HG03039 (cell line): Measurements from ENCODE around the gene INSR.
"Not testable (repeated sequence)": the region's sequence is repeated elsewhere in the genome, so short reads cannot be mapped to it uniquely, and the experiment has no call there.

Experiments
- ATAC-seq: cut with Tn5 transposase; IDR thresholded peaks from one replicate; pipeline ENCODE4 v1.9.1; 2021; ENCODE audit warnings: mild to moderate bottlenecking, moderate library complexity; ENCODE audit not compliant: unreplicated experiment

The INSR gene

DNA sequence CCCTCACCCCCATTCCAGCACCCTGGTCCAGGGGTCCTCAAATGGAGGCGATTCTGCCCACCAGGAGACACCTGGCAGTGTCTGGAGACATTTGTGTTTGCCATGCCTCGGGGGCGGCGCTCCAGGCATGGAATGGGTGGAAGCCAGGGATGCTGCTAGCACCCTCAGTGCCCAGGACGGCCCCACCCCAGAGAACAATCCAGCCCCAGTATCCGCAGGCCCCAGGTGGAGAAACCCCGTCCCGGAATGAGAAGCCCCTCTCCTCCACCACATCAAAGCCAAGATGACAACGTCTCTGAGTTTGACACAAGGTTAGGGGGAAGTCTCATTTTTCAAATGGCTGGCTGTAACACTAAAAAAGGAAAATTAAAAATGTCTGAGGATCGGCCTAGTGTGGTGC is 68.5 kb downstream of the INSR start:
- ATAC-seq, result no peak

DNA sequence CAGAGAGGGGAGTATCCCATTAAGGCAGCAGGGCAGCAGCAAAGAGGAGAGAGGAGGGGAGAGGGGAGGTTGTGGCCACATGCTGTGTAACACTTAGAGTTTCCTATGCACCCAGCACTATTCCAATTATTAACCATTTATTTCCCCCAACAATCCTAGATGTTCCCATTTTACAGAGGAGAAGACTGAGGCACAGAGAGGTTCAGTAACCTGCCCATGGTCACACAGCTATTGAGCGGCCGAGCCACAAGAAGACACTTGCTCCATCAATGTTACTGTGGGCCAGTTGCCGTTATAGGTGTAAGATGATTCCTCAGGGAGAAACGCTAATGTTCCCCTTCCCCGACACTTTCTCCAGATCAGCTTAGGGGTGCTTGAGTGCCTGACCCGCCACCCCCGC is 69.2 kb downstream of the INSR start:
- ATAC-seq, result no peak

DNA sequence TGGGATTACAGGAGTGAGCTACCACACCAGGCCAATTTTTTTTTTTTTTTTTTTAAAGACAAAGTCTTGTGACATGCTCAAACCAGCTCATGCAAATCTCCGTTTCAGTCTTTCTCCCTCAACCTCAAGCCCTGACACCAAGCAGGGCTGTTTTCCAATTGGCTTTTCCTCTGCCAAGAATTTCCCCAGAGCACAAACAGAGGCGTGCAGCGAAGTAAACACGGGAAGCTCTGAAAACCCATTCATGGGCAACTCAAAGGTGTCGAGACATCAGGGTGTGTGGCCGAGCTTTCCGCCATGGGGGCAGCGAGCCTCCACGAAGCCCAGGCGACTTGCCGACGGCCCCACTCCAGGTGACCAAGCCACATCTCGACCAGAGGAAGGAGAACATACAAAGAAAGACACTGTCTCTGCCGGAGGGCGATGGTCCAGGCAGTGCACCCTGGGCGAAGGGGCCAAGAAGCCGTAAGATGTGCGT is 70.0 kb downstream of the INSR start:
- no peak for ATAC-seq

DNA sequence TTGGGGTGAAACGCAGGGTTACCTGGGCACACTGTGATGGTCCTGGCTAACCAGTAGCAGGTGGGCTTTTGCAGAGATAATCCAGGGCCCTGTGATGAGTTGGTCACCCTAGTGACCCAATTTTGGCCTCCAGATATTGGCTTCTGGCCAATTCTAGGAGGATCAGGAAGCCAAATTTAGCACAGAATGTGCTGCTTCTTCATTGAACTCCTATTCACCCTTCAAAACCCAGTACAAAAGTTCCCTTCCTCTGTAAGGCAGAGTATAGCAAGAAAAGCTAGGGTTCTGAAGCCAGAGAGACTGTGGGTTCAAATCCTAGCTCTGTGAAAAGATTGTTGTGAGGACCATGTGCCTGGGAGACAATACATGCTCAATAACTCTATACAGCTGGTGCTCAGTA is 70.8 kb downstream of the INSR start:
- ATAC-seq, result no peak

DNA sequence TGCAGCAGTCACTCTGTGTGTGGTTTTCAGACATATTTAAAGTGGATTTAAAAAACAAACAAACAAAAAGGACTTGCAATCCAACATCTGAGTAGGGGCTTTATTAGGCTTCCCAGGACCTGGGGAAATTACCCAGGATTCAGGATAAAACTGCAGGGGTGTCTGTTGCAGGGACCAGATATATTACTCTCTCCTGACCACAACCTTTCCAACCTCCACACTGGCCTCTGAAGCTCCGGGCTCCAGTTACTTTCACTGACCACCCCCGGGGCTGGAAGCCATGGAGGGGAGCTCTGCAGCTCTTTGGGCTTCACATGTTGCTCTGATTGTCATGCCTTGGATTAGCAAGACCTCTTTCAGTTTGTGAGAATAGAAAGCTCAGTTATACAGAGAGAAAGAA is 75.2 kb downstream of the INSR start:
- no peak for ATAC-seq

DNA sequence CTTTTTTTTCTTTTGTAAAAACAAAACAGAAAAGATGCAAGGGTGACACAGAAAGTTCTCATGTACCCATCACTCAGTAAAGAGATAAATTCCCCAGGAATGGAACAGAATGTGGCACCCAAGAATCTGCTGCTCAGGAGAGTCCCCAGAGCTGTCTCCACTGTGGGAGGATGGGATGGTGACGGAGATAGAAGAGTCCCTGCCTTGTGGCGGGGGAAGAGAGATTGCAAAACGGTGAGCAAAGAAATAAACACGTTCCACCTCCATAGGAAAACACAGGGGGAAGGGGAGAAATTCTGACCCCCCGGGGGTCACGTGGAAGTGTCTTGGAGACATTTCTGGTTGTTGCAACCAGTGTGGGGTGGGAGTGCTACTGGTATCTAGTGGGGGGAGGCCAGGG is 76.4 kb downstream of the INSR start:
- ATAC-seq, result no peak

DNA sequence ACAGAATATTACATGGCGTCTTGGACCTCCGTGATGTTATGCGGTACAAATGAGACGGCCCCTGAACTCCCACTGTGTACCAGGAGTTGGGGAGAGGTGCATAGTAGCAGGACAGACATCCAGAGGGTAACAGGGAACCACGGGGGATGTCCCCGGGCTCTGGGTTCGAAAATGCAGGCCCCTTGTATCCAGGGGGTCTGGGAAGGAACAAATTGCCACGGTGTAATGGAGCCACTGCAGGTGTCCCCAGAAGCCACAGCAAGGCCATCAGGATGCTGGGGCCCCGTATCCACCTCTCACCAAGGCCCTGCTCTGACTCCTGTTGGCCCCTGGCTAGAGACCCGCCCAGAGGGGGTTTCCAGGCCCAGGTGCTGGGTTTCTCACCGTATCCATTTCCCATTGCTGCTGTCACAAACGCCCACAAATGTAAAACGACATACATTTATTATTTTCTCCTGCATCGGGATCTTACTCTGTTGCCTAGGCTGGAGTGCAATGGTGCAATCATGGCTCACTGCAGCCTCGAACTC is 77.8 kb downstream of the INSR start:
- ATAC-seq, result no peak

DNA sequence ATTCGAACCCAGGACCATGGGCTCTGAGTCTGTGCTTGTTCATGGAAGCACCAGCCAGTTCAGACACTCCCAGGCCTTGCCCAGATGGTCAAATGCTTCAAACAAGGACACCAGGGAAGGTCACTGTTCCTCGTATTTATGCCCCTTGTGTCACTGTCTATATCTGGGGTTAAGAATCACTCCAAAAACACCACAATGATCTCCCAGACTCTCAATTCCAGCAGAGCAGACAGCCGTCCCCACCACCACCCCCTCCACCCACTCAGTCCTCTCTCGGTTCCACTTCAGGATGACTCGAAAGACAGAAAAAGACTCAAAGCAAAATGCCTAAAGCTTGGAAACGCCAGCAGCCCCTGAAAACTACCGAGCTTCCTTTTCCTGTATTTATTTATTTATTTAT is 79.0 kb downstream of the INSR start:
- ATAC-seq, result no peak

DNA sequence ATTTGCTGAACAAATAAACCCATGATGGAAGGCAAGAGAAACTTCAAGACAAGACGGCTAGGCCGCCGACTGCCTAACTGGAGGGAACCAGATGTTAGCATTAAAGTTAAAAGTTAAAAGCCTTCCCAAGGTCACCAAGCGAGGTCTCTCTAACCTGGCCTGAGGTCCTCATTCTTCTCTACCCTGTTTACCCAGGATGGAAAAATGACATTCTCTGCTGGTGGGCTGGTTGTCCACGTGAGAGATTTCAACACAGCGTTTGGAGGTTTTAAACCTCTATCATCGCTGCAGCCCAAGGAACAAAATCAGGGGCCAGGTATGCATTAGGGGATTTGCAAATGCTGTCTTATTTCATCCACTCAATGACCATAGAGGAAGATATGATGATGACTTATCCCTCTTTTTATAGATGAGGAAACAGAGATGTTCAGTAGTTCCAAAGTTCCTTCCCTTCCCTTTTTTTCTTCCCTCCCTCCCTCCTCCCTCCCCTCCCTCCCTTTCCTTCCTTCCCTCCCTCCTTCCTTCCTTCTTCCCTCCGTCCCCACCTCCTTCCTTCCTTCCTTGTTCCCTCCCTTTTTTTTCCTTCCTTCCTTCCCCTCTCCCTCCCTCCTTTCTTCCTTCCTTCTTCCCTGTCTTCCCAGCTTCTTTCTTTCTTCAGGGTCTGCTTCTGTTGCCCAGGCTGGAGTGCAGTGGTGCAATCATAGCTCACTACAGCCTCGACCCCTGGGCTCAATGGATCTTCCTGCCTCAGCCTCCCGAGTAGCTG is 79.7 kb downstream of the INSR start:
- ATAC-seq, result no peak

DNA sequence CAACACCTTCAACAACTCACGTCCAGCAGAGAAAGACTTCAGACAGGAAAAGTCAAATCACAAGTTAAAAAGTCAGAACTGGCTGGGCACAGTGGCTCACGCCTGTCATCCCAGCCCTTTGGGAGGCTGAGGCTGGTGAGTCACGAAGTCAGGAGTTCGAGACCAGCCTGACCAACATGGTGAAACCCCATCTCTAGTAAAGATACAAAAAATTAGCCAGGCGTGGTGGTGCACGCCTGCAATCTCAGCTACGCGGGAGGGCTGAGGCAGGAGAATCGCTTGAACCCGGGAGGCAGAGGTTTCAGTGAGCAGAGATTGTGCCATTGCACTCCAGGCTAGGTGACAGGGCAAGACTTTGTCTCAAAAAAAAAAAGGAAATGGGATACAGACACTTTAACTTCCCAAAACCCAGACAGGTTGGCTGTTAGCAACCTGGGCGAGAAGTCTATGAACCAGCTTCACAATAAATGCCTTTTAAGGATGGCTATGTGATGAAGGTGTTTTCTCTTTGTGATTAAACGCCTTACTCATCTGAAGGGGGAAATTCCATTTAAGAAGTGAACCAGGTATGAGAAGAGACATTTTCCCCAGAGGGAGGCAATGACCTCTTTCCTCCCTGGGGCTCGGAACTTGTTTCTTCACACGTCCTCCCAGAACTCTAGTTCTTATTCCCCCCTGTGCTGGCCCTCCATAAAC is 80.4 kb downstream of the INSR start:
- ATAC-seq, result no peak

DNA sequence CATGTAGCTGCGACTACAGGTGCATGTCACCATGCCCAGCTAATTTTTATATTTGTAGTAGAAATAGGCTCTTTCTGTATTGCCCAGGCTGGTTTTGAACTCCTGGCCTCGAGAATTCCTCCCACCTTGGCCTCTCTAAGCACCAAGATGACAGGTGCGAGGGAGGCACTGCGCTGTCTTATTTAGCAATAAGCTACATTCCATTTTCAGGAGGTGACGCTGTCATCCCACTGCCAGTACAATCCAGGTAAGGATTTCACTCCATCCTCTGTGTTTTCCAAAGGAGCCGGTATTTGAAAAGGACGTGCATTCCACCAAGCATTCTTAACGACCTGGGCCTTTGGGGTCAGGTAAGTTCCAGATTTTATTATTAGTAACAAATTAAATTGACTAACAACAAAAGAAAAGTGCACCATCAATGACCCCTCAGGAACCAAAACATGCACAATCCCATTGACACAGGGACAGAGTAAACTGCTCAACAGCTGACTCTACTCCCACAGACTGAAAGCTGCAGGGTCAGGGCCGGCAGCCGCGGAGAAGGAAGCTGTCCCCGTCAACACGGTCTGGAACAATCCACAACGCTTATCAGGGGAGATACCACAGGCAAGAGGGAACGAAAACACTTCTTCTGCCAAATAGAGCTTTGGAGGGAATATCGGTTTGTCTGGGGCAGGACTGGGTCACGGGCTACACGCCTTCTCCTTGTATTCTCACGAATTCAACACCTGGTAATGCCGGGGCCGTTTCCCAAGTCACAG is 82.8 kb downstream of the INSR start:
- ATAC-seq, result no peak

DNA sequence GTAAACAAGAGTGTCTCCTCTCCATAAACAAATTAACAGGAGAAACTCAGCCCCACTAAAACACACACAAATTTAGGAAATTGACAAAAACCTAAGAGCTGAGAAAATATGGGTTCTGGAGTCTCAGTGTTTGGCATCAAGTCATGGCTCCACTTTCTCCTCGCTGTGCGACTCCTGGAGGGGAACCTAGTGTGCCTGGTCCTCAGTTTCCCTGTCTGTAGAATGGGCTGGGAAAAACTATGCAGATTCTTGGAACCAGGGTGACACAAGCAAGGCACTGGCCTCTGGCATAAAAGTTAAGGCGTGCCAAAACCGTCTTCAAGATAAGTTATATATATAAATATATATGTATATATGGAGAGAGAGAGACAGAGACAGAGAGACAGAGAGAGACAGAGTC is 83.9 kb downstream of the INSR start:
- ATAC-seq, result no peak

DNA sequence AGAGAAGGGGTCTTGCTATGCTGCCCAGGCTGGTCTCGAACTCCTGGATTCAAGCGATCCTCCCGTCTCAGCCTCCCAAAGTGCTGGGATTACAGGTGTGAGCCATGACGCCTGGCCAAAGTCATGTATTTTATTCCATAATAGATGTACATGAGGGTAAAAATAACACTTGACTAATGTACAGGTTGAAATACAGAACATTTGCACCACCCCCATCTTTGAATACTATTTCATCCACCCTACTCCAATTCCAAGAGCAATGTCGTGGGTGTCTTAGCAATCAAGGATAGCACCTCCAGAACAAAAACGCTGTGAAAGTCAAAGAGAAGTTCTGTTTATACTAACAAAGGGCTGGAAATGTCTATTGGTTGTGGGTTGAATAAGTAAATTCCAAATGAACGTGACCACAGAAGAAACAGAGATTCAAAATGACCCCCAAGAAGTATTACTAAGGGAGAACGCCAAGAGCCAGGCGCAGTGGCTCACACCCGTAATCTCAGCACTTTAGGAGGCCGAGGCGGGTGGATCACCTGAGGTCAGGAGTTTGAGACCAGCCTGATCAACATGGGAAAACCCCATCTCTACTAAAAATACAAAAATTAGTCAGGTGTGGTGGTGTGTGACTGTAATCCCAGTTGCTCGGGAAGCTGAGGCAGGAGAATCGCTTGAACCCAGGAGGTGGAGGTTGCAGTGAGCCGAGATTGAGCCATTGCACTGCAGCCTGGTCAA is 84.5 kb downstream of the INSR start:
- not testable (repeated sequence) for ATAC-seq

DNA sequence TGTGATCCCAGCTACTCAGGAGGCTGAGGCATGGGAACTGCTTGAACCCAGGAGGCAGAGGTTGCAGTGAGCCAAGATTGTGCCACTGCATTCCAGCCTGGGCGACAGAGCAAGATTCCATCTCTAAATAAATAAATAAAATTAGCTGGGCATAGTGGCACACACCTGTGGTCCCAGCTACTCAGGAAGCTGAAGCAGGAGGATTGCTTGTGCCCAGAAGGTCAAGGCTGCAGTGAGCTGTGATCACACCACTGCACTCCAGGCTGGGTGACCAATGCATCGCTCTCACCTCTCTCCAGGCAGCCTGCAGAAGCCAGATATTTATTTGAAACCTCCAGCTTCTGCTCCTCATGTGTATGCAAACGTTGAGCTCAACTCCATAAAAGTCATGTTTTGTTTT is 85.2 kb downstream of the INSR start:
- not testable (repeated sequence) for ATAC-seq

DNA sequence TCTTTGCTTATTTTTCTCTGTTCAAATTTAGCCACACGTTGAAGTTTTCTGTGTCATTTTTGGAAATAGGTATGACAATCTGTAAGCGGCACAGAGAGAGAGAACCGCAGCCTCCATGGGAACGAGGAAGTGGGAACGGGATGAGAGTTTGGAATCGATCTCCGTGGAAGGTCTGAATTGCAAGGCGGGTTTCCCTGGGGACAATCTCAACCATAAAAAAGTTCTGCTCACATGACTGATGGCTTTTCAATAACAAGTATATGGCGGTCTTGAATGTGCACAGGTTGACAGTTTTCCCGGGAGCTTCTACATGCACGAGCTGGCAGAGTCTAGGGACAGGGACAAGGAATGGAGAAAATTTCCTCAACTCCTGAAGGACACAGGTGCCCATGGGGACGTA is 90.9 kb downstream of the INSR start:
- ATAC-seq, result no peak

DNA sequence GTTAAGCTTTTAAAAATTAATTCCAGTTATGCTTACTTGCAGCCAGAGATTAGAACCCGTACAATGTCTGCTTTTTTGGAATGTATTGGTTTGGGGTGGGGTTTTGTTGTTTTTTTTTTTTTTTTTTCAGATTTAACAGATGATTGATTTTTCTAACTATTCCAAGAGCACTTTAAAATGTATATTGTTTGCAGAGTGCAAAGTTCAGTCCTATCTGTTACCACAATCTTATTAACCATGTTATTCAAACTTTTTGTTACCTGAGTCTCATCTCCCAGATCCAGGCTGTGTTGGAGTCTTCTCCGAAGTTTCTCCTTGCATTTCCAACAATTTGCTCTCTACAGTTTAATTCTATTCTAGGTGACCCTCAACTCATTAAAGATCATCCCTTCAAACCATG is 91.3 kb downstream of the INSR start:
- ATAC-seq, result no peak

DNA sequence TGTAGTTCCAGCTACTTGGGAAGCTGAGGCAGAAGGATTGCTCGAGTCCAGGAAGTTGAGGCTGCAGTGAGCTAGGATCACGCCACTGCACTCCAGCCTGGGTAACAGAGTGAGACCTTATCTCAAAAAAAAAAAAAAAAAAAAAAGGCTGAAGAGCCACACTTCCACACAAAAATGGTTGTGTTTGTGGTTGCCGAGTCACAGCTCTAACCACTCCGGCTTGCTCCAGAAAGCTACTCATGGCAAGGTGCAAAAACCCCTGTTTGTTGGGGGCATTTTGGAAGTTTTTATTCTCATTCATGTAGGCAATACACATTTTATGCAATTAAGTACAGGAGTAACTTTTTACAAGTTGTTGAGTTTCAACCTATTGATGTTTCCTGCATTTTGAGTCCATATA is 93.5 kb downstream of the INSR start:
- no peak for ATAC-seq

DNA sequence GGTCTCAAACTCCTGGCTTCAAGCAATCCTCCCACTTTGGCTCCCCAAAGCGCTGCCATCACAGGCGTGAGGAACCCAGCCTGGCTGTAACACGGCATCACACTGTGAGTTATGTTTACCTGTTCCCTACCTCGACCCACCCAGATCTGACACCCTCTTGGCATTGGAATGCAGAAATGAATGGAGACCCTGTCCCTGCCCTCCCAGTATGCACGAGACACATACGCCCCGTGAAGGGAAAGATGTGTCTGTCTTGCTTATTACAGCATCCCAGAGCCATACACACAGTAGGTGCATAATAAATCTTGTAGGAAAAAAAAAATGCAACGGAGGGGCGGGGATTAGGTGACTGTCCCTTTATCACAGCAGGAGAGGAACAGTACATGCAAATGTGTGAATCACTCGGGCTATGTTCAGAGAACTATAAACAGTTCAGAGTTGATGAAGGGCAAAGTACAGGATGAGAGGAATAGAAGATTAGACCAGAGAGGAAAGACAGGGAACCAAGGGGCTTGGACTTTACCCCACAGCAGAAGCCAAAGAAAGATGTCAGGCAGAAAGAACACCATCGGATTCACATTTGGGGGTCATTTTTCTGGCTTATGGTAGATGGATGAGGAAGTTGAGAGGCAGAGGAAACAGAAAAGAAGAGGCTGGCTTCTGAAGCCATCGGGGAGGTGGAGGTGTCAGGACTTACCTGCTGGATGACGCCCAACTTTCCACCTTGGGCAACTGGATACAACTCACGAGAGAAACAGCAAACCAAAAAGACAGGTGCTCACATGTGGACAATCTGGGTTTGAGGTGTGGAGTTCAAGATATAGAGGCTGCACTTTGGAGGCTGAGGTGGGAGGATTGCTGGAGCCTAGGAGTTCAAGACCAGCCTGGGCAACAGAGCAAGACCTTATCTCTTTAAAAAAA is 94.3 kb downstream of the INSR start:
- no peak for ATAC-seq

DNA sequence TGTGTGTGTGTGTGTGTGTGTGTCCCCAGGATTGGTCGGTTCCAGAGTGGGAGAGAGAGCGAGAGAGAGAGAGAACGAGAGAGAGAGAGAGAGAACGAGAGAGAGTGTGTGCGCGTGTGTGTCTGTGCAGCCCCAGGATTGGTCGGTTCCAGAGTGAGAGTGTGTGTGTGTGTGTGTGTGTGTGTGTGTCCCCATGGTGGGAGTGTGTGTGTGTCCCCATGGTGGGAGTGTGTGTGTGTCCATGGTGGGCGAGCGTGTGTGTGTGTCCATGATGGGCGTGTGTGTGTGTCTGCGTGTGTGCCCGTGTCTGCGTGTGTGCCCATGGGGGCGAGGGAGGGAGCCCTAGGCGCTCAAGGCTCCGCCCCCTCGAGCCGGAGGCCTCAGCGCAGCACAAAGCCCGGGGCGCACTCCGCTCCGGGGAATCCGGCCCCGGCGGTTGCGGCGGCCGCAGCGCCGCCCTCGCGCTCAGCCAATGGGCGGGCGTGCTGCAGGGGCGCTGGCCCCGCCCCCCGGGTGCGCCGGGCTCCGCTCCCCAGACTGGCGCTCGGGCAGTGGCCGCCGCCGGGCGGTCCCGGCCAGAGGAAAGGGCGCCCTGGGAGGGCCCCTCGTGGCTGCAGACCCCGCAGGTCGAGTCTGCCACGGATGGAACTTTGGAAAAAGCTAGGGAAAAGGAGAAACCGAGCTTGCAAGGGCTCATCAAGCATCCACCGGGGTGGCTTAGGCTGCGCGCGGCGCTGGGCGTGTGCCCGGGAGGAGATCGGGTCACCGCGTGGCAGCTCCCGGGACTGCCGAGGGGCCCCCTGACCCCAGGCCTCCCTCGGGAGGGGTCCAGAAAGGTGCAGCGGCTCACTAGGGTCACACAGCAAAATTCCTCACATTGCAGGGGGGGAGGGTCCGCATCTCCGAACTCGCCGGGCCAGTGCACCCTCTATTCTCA is 96.2 kb downstream of the INSR start:
- ATAC-seq, result peak; percentile 76
